ENCODE results near the gene FIBP.
A peak's percentile ranks its signal among the peaks of the same experiment; 100 is the strongest.

FIBP gene

GRCh38 chr11:65912845-65913244, 24.6 kb upstream of the FIBP start:
- DNase-seq, result no peak

DNA sequence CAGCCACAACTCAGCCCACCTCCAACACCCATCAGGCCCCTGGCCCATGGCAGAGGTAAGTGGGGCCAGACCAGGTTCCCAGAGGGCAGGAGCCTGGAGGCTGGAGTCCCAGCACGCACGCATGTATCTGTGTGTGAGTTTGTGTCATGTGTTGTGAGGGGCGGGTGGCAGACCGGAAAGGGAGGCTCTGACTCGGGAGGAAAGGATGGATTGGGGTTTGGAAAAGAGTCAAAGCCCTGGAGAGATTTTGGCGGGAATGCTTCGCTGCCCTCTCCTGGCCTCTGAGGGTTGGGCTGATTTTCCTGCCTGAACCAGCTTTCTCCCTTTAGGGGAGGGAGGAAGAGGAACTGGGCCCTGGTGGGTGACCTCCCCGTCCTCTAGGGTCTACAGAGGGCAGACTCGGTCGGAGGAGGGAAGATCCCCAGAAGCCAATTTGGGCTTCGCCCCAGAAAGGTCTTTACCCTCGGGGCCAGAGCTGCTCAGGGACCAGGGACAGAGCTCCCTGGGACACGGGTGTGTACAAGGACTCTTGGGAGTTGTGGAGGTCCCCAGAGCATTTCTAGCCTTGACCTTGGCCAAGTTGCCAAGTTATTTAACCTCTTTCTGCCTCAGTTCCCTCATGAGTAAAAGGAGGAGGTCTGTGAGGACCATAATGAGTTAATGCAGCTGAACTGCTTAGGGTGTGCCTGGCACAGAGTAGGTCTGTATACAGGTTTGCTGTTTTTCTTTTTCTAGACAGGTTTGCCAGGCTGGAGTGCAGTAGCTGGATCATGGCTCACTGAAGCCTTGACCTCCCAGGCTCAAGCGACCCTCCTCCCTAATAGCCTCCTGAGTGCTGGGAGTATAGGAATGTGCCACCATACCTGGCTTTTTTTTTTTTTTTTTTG, 23.7 kb upstream of the FIBP start:
- no peak for DNase-seq

GRCh38 chr11:65907878-65908277, 19.6 kb upstream of the FIBP start:
- DNase-seq, result no peak

- DNase-seq, result no peak
Observed at GRCh38 chr11:65906602-65907001, 18.3 kb upstream of the FIBP start.

DNA sequence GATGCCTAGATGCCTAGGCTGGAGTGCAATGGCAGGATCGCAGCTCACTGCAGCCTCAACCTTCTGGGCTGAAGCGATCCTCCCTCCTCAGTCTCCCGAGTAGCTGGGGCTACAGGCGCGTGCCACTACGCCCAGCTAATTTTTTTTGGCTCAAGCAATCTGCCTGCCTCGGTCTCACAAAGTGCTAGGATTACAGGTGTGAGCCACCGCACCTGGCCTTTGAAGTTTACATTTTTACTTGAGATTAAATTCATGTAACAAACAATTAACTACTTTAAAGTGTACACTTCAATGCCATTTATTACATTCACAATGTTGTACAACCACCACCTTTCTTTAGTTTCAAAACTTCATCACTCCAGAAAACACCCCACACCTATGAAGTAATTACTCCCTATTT, 15.4 kb upstream of the FIBP start:
- DNase-seq, result no peak

DNA sequence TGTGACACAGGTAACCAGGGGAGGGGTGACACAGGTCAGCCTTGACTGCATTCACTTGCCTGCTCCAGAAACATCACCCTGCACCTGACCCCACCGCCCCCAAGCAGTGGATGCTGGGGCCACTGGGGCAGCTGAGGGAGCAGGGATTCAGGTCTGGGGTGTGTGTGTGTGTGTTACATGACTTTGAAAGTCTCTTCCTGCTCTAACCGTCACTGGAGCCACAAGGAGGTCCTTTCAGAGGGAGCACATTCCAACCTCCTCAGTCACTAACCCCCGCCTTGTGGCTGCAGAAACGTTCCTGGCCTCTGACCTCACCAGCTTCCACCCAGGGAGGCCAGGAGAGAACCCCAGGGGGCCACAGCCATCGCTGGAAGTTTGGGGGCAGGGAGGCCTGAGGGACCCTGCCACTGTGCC, 14.8 kb upstream of the FIBP start:
- no peak for DNase-seq

- no peak for DNase-seq
Observed at GRCh38 chr11:65900899-65901180, 12.6 kb upstream of the FIBP start.

DNA sequence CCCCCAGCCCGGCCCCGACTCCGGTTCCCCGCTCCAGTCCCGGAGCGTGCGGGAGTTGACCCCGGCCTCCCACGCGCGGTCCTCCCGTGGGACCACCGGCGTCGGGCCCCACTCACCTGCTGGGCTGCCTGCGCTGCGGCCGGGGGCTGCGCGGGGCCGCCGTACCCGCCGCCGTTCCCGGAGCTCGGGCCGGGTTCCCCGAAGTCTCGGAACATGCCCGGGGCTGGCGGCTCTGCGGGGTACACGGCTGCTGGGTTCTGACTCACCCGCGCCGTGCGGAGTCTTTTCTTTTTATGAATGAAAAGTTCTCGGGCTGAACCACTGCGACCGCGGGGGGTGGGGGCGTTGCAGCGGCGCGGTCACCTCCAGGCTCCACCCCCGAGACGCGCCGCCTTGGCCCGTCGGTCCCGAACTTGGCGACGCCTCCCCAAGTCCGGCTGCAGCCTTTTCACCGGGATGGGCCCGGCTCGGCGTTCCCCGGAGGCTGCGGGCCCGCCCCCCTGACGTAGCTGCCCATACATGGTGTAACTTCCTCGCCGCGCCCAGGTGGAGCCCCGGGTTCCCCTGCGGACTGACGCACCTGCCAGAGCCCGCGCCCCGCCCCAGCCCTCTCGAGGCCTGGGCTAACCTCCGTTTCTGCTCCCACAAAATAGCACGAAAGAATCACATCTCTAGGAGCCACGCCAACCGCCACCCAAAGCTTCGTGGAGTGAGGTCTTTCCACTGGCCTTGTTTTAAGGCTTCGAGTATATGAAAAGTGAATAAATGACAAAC, 12.0 kb upstream of the FIBP start, which contains the start of gene FOSL1:
TSS of gene FOSL1 (minus strand) at position 264 of the 774 bp plus-strand sequence. CDS start at position 215, 49 bp downstream.
- peak; percentile 95 to 97 for DNase-seq

DNA sequence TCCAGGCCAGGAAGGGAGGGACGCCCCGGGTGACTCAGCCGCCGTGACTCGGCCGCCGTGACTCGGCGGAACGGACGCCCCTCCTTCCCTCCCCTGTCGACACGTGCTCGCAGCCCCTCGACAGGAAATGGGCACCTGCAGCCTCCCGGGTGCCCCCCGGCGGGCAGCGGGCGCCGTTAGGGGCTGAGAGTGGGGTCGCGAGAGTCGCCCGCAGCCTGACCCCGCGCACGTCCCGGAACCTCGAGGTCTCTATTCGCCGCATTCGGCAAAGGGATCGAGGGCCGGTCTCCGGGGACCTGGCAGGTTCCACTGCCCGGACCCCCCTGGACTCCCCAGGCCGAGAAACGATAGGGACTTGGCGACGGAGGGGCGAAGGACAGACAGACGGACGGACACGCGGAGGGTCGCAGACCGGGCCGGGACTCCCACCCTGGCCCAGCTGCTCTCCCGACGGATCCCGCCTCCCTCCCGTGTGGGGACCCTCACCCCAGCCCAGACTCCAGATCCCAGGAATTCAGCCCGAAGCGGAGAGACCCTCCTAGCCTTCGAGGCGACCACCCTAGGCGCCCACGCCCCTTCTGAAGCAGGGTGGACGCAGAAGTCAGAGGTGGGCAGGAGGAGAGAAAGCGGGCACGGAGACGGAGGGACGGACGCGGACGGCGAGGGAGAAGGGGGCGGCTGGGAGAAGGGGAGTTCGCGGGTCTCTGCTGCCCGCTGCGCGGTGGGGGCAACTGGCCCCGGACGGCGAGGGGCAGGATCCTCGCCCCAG, 11.3 kb upstream of the FIBP start:
- DNase-seq, result peak; percentile 85 to 89

- no peak for DNase-seq
Observed at GRCh38 chr11:65898656-65899355, 10.5 kb upstream of the FIBP start.

- no peak for DNase-seq
Observed at GRCh38 chr11:65897020-65897471, 8.8 kb upstream of the FIBP start.

DNA sequence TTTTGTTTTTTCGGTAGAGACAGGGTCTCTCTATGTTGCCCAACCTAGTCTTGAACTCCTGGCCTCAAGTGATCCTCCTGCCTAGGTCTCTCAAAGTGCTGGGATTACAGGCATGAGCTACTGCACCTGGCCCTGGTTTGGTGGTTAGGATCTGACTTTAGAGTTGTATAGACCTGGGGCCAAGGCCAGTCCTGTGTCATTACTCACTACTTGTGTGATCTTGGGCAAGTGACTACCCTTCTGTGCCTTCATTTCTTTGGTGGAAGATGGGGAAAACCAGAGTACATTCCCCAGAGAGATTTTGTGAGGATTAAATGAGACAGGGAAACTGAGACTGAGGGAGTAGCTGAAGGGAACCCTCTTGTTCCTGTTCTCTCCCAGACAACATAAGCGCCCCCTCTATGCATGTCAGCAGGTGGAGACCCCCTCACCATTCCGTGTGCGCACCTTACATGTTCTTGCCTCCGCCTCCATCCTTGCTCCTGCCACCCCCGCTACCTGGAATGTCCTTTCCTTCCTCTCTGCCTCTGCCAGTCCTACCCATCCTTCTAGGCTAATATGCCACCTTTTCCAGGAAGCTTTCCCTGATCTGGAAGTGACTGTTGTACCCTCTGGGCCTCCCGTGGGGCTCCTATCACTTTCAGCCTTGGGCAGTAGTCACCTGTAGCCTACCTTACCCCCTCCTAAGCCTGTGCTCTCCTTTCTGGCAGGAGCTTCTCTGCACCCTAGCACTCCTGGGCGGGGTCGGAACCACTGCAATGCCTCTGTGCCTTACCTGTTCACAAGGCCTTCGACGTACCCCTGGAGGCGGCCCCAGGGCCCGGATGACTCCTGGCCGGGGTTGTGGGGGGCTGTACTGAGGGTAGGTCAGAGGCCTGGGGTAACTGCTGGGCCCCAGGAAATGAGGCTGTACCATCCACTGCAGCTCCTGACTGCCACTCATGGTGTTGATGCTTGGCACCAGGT, 8.0 kb upstream of the FIBP start:
- DNase-seq, result no peak

DNA sequence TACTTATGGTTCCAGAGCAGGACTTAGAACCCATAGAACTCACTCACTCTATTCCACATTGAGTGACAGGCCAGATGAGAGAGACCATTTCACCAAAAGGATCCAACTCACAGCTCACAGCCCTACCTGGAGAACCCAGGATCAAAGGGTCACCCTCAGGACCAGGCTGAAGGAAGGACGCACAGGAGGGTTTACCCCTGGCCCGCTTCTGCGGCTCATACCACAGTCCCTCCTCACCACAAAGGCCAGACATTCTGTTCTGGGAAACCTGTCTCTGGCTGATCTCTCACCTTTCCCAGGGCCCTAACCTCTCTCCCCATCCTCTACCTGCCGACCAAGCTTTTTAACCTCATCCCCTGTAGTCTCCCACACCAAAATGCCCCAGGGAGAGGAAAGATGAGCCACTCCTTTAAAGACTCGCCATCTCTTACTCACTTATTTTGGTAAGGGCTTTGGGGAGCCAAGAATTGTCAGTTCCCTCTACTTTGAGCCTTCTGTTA, 7.3 kb upstream of the FIBP start:
- DNase-seq, result no peak

DNA sequence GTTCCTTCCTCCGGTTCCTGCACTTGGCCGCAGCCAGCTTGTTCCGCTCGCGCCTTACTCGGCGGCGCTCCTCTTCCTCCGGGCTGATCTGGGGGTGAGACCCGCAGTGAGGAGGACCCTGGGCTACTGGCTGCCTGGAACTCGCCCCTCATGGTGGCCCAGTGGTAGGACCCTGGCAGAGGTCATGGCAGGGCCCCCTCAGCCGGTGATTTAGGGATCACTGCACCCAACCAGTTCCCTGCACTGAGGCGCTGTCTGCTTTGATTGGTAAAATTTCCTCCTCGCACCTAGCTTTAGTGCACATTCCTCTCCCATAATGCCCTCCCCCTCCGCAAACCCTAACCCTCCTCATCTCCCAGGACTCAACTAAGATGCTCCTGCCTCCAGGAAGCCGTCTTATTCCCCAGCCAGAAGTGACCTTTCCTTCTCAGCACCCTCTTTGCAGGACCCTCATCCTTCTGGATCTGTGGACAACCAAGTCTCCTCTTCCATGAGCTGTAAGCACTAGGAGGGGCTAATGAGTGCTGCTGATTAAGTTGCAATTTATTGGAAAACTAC, 5.8 kb upstream of the FIBP start:
- peak; percentile 50 to 62 for DNase-seq

- DNase-seq, result peak in 1 of 2 experiments; percentile 39
Observed at GRCh38 chr11:65892661-65893317, 4.5 kb upstream of the FIBP start.

- peak in 1 of 2 experiments; percentile 66 for DNase-seq
Observed at GRCh38 chr11:65892137-65892540, 3.9 kb upstream of the FIBP start.

GRCh38 chr11:65891219-65892136, 3.2 kb upstream of the FIBP start:
- DNase-seq, result peak; percentile 67 to 70

DNA sequence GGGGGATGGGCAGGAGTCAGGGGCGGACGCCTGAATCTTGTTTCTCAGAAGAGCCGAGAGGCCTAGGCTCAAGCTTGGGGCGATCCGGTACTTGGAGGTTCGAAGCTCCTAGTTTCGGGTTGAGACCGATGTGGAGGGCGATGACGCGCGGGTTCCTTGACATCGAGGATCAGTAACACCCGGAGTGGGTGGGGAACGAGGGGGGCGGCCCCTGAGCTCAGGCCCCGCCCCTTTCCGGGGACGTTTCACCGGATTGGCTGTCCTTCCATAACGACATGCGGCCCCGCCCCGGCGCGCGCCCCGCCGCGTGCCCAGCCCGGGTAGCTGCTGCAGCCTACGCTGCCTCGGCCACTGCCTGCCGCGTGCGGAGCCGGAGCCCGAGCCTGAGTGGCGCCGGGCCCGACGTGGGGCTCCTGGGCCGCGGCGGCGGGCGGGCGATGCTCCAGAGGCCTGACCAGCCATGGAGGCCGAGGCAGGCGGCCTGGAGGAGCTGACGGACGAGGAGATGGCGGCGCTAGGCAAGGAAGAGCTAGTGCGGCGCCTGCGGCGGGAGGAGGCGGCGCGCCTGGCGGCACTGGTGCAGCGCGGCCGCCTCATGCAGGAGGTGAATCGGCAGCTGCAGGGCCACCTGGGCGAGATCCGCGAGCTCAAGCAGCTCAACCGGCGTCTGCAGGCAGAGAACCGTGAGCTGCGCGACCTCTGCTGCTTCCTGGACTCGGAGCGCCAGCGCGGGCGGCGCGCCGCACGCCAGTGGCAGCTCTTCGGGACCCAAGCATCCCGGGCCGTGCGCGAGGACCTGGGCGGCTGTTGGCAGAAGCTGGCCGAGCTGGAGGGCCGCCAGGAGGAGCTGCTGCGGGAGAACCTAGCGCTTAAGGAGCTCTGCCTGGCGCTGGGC, 2.3 kb upstream of the FIBP start, which contains the start of gene CCDC85B:
TSS of gene CCDC85B (plus strand) at position 350 of the 895 bp plus-strand sequence. CDS start at position 461, 111 bp downstream.
- DNase-seq, result peak; percentile 99 to 100

Measured in activated T-cell treated with anti-CD3 and anti-CD28 coated beads, Interleukin-2, amount 50 U/mL, for 48 hours (primary cell).